ENCODE data around the gene TRMT61A. TPM values are rescaled to one million over a fixed set of nuclear protein-coding genes. Genes with fewer than 3 reads are reported as not detected.
A peak's percentile ranks its signal among the peaks of the same experiment; 100 is the strongest.

The TRMT61A gene
- polyA plus RNA-seq, 1 of the 3 experiments (the other 2 are of a cell fraction) = 15.8 TPM

DNA sequence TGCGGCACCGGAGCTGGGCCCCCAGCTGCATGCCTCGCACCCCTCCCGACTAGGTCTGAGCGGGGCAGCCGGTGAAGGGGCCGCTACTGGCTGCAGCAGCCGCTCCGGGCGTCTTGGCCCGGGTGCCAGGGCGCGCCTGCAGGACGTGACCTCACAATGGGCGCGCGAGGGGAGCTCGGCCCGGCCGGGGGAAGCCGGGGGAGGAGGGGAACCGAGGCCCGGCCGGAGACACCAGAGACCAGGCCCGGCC, 33.1 kb downstream of the TRMT61A start:
- Histone ChIP-seq H3K4me3 (ENCODE audit: low read depth in 2 of 2, low read length in 1 of 2) (peak overlapping the region; percentile 91 to 92), H3F3A (replicated peaks; ENCODE audit: insufficient read depth) (peaks cover 6% of the 10 kb centered on the region), H3K36me3 (replicated peaks in 1 of 2; ENCODE audit: control insufficient read depth in 1 of 2, insufficient read depth in 2 of 2, low read length in 1 of 2) (peaks cover 21 to 28% of the 10 kb centered on the region in 2 experiments), H2AFZ (ENCODE audit: low read depth) (peak overlapping the region; percentile 70; the same call in 1 of the 2 replicates), H3K9me2 (no peaks in the 10 kb centered on the region), H4K20me1 (ENCODE audit: insufficient read depth) (peaks cover 66% of the 10 kb centered on the region), H3K27me3 (ENCODE audit: insufficient read depth) (no peaks in the 10 kb centered on the region), H3K9ac (peak overlapping the region; percentile 94), H3K27ac (ENCODE audit: low read depth in 2 of 2, low read length in 1 of 2) (peak overlapping the region; percentile 92), H3K9me3 (no peaks in the 10 kb centered on the region), H3K79me2 (ENCODE audit: insufficient read depth) (peaks cover 97% of the 10 kb centered on the region), H3K4me1 (ENCODE audit: control insufficient read depth in 1 of 2, insufficient read depth in 2 of 2, low read depth in 1 of 2, low read length in 1 of 2) (peaks cover 16 to 19% of the 10 kb centered on the region in 2 experiments; a peak in 3 of 4 replicates), H3K4me2 (peak overlapping the region; percentile 98)
- CTCF ChIA-PET = interaction anchor here (0.9 to 2.2 kb wide), 6 partner anchors 9 to 168 kb away, joined by 3 to 11 read pairs (median 6); no protein-coding TSS in a partner anchor
- POLR2A ChIA-PET = interaction anchor here (0.6 to 1.5 kb wide), 5 partner anchors 9 to 118 kb away, joined by 3 to 4 read pairs (median 3); no protein-coding TSS in a partner anchor
- WGBS (ENCODE audit: low lambda C conversion rate) = 0% methylated on average over 2 of the region's 25 CpGs
- peak; percentile 88 for DNase-seq
- TF ChIP-seq, protein P1, sequence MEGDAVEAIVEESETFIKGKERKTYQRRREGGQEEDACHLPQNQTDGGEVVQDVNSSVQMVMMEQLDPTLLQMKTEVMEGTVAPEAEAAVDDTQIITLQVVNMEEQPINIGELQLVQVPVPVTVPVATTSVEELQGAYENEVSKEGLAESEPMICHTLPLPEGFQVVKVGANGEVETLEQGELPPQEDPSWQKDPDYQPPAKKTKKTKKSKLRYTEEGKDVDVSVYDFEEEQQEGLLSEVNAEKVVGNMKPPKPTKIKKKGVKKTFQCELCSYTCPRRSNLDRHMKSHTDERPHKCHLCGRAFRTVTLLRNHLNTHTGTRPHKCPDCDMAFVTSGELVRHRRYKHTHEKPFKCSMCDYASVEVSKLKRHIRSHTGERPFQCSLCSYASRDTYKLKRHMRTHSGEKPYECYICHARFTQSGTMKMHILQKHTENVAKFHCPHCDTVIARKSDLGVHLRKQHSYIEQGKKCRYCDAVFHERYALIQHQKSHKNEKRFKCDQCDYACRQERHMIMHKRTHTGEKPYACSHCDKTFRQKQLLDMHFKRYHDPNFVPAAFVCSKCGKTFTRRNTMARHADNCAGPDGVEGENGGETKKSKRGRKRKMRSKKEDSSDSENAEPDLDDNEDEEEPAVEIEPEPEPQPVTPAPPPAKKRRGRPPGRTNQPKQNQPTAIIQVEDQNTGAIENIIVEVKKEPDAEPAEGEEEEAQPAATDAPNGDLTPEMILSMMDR (IDR thresholded peaks at IDR 0.05) = no peak
- TF ChIP-seq, protein P2, sequence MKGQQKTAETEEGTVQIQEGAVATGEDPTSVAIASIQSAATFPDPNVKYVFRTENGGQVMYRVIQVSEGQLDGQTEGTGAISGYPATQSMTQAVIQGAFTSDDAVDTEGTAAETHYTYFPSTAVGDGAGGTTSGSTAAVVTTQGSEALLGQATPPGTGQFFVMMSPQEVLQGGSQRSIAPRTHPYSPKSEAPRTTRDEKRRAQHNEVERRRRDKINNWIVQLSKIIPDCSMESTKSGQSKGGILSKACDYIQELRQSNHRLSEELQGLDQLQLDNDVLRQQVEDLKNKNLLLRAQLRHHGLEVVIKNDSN (IDR thresholded peaks at IDR 0.05; ENCODE audit: borderline replicate concordance, low read depth) = no peak
- TF ChIP-seq SMC3 (IDR thresholded peaks at IDR 0.05; ENCODE audit: low read depth, low read length) = no peak
- TF ChIP-seq RCOR1 (IDR thresholded peaks at IDR 0.05; ENCODE audit: low read length) = no peak

DNA sequence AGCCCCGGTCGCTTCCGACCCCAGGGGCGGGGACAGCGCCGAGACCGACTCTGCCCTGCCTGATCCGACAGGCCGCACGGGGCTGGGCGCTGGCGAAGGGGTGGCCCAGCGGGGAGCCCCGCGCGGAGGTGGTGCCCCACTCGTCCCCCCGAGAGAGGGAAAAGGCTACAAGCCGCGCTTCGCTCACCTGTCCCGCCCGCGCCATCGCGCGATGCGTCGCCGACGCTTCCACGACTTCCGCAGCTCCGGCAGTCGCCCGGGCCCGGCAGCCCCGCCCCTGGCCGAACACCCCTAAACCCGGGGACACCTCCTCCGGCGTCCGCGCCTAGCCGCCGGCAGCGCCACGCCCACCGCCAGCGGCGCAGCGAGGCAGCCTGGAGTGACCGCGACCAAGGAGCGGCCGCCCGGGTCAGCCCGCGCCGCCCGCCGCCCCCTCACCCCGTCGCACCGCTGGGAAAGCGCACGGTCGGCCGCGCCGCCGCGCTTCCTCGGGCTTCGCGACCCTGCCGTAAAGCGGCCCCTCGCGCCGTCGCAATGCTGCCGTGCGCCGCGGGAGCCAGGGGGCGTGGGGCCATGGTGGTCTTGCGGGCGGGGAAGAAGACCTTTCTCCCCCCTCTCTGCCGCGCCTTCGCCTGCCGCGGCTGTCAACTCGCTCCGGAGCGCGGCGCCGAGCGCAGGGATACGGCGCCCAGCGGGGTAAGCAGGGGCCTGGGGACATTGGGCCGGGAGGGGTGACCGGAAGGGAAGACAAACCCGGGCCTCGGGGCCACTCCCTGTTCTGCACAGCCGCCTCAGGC, 33.6 kb downstream of the TRMT61A start, which contains the start of the genes BAG5 and COA8:
Gene BAG5, minus strand, starts transcription at position 229 of the 797 bp plus-strand sequence. CDS start 1,493 bp downstream, outside the sequence.
Gene COA8, plus strand, starts transcription at position 532 of the 797 bp plus-strand sequence. Its CDS starts 42 bp downstream, at position 574.
- Histone ChIP-seq H3K4me2 (peak within 1 kb of the TSS; percentile 98), H3K4me3 (ENCODE audit: low read depth in 2 of 2, low read length in 1 of 2) (peak within 1 kb of the TSS; percentile 91 to 92), H3K9me2 (no peaks in the 10 kb centered on the region), H4K20me1 (ENCODE audit: insufficient read depth) (peaks cover 65% of the 10 kb centered on the region), H3F3A (replicated peaks; ENCODE audit: insufficient read depth) (peaks cover 3% of the 10 kb centered on the region), H2AFZ (ENCODE audit: low read depth) (peak within 1 kb of the TSS; percentile 70; the same call in 1 of the 2 replicates), H3K9ac (peak within 1 kb of the TSS; percentile 94), H3K4me1 (ENCODE audit: control insufficient read depth in 1 of 2, insufficient read depth in 2 of 2, low read depth in 1 of 2, low read length in 1 of 2) (peaks cover 16 to 19% of the 10 kb centered on the region in 2 experiments; a peak in 3 of 4 replicates), H3K27me3 (ENCODE audit: insufficient read depth) (no peaks in the 10 kb centered on the region), H3K9me3 (no peaks in the 10 kb centered on the region), H3K79me2 (ENCODE audit: insufficient read depth) (peaks cover 97% of the 10 kb centered on the region), H3K27ac (ENCODE audit: low read depth in 2 of 2, low read length in 1 of 2) (peak within 1 kb of the TSS; percentile 92), H3K36me3 (replicated peaks in 1 of 2; ENCODE audit: control insufficient read depth in 1 of 2, insufficient read depth in 2 of 2, low read length in 1 of 2) (peaks cover 21 to 28% of the 10 kb centered on the region in 2 experiments)
- POLR2A ChIA-PET = interaction anchor here (0.6 to 1.5 kb wide), 5 partner anchors 10 to 948 kb away, joined by 3 to 4 read pairs (median 3); no protein-coding TSS in a partner anchor
- no CpG with 5 or more reads among the region's 109 CpGs for WGBS (ENCODE audit: low lambda C conversion rate)
- peak; percentile 96 for DNase-seq
- CTCF ChIA-PET = interaction anchor here (0.9 to 2.2 kb wide), 4 partner anchors 10 to 169 kb away, joined by 3 to 11 read pairs (median 7); no protein-coding TSS in a partner anchor
- TF ChIP-seq, protein P3, sequence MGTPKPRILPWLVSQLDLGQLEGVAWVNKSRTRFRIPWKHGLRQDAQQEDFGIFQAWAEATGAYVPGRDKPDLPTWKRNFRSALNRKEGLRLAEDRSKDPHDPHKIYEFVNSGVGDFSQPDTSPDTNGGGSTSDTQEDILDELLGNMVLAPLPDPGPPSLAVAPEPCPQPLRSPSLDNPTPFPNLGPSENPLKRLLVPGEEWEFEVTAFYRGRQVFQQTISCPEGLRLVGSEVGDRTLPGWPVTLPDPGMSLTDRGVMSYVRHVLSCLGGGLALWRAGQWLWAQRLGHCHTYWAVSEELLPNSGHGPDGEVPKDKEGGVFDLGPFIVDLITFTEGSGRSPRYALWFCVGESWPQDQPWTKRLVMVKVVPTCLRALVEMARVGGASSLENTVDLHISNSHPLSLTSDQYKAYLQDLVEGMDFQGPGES (IDR thresholded peaks at IDR 0.05; ENCODE audit: low read depth, low read length) = no peak
- TF ChIP-seq SIN3A (IDR thresholded peaks at IDR 0.05; ENCODE audit: borderline replicate concordance, low read depth, low read length) (peak; percentile 54; the same call in 1 of the 2 replicates), POLR2AphosphoS5 (IDR thresholded peaks at IDR 0.05; ENCODE audit: low read depth, low read length) (peak; percentile 40; the same call in 1 of the 2 replicates), GABPA (IDR thresholded peaks at IDR 0.05; ENCODE audit: low read depth) (peak; percentile 60), CHD2 (IDR thresholded peaks at IDR 0.05; ENCODE audit: low read length, partially characterized antibody) (peak; percentile 37), SMC3 (IDR thresholded peaks at IDR 0.05; ENCODE audit: low read depth, low read length) (no peak), YY1 (IDR thresholded peaks at IDR 0.05; ENCODE audit: low read depth) (peak; percentile 44; the same call in 1 of the 2 replicates), TCF12 (IDR thresholded peaks at IDR 0.05) (no peak), NRF1 (IDR thresholded peaks at IDR 0.05; ENCODE audit: low read depth, low read length) (0 out of 2 replicates have a peak, but pooled peaks have one; percentile 28), RFX5 (IDR thresholded peaks at IDR 0.05; ENCODE audit: low read length) (no peak), EP300 (IDR thresholded peaks at IDR 0.05; ENCODE audit: borderline replicate concordance in 1 of 2, low read depth in 1 of 2, low read length in 1 of 2) (no peak), FOXM1 (IDR thresholded peaks at IDR 0.05; ENCODE audit: low read depth) (no peak), JUND (IDR thresholded peaks at IDR 0.05) (no peak)
- TF ChIP-seq, protein P4, sequence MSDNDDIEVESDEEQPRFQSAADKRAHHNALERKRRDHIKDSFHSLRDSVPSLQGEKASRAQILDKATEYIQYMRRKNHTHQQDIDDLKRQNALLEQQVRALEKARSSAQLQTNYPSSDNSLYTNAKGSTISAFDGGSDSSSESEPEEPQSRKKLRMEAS (IDR thresholded peaks at IDR 0.05; ENCODE audit: low read depth) = peak; percentile 20
- TF ChIP-seq, protein P5, sequence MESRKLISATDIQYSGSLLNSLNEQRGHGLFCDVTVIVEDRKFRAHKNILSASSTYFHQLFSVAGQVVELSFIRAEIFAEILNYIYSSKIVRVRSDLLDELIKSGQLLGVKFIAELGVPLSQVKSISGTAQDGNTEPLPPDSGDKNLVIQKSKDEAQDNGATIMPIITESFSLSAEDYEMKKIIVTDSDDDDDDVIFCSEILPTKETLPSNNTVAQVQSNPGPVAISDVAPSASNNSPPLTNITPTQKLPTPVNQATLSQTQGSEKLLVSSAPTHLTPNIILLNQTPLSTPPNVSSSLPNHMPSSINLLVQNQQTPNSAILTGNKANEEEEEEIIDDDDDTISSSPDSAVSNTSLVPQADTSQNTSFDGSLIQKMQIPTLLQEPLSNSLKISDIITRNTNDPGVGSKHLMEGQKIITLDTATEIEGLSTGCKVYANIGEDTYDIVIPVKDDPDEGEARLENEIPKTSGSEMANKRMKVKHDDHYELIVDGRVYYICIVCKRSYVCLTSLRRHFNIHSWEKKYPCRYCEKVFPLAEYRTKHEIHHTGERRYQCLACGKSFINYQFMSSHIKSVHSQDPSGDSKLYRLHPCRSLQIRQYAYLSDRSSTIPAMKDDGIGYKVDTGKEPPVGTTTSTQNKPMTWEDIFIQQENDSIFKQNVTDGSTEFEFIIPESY (IDR thresholded peaks at IDR 0.05; ENCODE audit: borderline replicate concordance, low read depth) = peak; percentile 69; the same call in 1 of the 2 replicates

All from SK-N-SH (cell line).